C4-2B (cell line): ENCODE data around the gene LDLRAD3.

Experiments
- H3K27ac ChIP-seq: fragments of 450-650 bp; 2 replicates; pipeline ENCODE4 v1.5.1; 2017
- CTCF ChIP-seq: fragments of 450-650 bp; conservative IDR thresholded peaks from 2 replicates; pipeline ENCODE4 v1.5.1; 2017; ENCODE audit warnings: mild to moderate bottlenecking
- ZFX ChIP-seq: fragments of 450-650 bp; IDR thresholded peaks from 2 replicates; pipeline ENCODE4 v1.6.1; 2017

The LDLRAD3 gene

DNA sequence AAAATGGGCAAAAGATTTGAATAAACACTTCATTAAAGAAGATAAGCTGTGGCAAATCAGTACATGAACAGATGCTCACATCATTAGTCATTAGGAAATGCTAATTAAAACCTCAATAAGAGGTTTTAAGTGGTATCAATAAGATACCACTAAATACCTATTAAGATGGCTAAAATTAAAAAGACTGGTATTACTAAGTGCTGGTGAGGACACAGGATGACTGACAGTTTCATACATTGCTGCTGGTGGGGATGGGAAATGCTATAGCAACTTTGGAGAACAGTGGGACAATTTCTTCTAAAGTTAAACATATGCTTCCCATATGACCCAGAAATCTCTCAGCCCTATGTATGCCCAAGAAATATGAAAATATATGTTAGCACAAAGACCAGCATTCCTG is 276.1 kb downstream of the LDLRAD3 start:
- TF ChIP-seq CTCF = no peak
- TF ChIP-seq ZFX = no peak
- H3K27ac ChIP-seq = no peak overlapping the region

- TF ChIP-seq ZFX = no peak
- TF ChIP-seq CTCF = no peak
- no peak overlapping the region for H3K27ac ChIP-seq
These were observed 279.2 kb downstream of the LDLRAD3 start for GRCh38 chr11:36222831-36223635.

DNA sequence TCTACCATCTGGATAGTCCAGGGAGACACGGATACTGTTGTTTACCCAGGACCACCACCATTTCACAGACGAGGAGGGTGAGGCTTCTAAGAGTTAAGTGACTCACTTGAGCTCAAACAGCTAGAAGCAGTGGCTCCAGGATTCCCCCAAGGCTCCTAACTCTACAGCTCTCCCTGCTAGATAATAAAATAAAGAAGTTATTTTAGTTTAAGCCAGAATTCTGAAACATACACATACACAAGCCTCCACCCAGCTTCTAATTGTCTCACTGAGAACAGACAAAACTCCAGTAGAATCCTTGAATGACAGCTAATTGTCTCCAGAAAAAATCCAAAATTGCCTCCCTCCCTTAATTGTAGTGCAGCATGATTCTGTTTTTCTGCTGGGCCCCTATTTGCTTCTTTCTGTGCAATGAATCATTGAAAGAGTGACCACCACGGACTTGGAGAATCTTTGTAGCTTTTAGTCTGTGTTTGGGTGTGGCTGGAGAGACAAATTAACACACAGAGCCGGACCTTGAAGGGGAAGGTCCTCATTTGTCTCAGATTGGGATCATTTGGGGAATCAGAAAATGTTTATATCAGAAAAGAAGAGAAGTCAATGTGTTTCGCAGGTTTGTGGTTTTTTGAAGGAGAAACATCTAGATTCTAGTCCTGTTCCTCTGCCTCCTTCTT is 280.5 kb downstream of the LDLRAD3 start:
- TF ChIP-seq CTCF (no peak), ZFX (no peak)
- no peak overlapping the region for H3K27ac ChIP-seq

- TF ChIP-seq ZFX = no peak
- no peak for TF ChIP-seq CTCF
- H3K27ac ChIP-seq = no peak overlapping the region
These were observed 283.2 kb downstream of the LDLRAD3 start for GRCh38 chr11:36227044-36227443.

DNA sequence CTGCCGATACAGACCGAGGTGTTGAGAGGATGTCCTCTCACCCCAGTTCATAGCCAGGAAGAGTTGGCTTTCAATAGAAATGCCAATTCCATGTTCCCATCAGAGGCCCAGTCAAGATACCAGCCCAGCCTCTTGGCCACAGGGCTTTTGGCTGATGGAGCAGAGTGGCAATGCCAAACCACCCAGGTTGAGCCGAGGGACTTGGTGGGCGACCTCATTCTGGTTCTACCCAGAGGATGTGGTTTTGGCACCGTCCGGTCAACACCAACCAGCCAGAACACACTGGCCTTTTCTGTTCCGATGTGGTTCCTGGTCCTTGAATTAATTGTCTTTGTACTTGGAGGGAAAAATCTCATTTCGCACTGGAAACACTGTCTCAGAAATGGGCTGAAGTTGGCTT is 284.8 kb downstream of the LDLRAD3 start:
- H3K27ac ChIP-seq = no peak overlapping the region
- TF ChIP-seq CTCF (no peak), ZFX (no peak)

DNA sequence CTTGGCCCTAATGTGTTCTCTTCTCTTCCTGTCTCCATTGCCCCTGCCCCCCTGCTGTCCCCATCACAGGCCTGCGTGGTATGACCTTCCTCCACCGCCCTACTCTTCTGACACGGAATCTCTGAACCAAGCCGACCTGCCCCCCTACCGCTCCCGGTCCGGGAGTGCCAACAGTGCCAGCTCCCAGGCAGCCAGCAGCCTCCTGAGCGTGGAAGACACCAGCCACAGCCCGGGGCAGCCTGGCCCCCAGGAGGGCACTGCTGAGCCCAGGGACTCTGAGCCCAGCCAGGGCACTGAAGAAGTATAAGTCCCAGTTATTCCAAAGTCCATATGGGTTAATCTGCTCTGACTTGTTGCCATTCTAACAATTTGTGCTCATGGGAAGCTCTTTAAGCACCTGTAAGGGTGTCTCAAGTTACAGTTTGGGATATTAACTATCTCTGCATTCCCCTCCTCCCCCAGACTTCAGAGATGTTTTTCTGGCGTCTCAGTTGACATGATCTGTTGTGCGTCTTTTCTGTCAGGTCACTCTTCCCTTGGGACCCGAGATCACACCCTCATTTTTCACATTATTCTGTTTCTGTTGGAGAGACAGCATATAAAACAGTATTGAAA is 285.3 kb downstream of the LDLRAD3 start:
- TF ChIP-seq CTCF (no peak), ZFX (no peak)
- no peak overlapping the region for H3K27ac ChIP-seq
